GM19351 (cell line): Measurements from ENCODE around the gene PDPR.
"Not testable (repeated sequence)": the region's sequence is repeated elsewhere in the genome, so short reads cannot be mapped to it uniquely, and the experiment has no call there.

Experiments
- ATAC-seq: cut with Tn5 transposase; IDR thresholded peaks from one replicate; pipeline ENCODE4 v1.9.1; 2021; ENCODE audit warnings: mild to moderate bottlenecking, moderate library complexity; ENCODE audit not compliant: unreplicated experiment

Gene PDPR

DNA sequence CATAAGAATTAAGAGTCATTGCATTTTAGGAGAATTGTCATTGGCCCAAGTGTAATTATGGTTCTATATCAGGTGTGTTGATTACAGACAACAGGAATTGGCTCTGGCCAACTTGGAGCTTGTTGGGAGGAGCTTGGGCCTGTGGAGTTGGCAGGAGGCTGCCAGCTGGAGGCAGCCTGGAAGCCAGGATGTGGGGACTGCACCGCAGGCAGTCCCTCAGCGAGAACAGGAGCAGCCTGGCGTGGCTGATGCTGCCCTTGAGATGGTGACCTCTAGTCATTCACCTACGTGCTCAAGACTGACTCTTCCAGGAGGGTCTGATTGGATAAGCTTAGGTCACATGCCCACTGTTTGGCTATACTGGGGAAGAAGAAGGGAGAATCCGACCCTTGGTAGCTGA lies 13.6 kb downstream of the PDPR start:
- ATAC-seq = not testable (repeated sequence)

DNA sequence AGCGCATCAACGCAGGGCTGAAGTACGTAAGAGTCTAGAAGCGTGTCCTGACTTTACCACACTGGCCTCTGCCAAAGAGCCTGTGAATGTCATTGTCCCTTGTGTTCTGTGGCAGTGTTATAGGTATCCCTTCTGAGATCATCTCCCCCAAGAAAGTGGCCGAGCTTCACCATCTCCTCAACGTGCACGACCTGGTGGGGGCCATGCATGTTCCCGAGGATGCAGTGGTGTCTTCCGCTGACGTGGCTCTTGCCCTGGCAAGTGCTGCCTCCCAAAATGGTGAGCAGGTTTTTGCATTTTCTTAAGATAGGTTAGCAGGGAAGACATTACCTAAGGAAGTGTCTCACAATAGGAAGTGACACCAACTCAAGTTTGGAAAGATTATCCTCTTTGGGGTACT lies 14.7 kb downstream of the PDPR start:
- ATAC-seq = not testable (repeated sequence)

GRCh38 chr16:70135796-70136195 lies 21.7 kb downstream of the PDPR start:
- not testable (repeated sequence) for ATAC-seq

DNA sequence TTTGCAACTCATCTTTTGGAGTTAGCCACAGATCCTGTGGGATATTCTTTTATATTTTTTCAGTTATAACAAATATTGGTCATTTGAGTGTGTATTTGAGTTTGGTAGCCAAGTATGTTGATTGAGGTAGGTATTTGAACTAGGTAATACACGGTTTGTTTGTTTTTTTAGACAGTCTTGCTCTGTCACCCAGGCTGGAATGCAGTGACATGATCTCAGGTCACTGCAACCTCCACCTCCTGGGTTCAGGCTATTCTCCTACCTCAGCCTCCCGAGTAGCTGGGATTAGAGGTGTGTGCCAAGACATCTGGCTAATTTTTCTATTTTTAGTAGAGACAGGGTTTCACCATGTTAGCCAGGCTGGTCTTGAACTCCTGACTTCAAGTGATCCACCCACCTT lies 22.5 kb downstream of the PDPR start:
- ATAC-seq = not testable (repeated sequence)

DNA sequence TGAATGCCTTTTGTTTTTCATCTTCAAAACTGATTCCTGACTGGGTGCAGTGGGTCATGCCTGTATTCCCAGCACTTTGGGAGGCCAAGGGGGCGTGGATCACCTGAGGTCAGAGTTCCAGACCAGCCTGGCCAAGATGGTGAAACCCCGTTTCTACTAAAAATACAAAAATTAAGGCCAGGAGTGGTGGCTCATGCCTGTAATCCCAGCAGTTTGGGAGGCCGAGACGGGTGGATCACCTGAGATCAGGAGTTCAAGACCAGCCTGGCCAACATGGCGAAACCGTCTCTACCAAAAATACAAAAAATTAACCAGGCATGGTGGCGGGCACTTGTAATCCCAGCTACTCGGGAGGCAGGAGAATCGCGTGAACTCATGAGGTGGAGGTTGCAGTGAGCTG lies 28.6 kb downstream of the PDPR start:
- not testable (repeated sequence) for ATAC-seq

- ATAC-seq = not testable (repeated sequence)
These were observed 29.2 kb downstream of the PDPR start for GRCh38 chr16:70143231-70143895.

DNA sequence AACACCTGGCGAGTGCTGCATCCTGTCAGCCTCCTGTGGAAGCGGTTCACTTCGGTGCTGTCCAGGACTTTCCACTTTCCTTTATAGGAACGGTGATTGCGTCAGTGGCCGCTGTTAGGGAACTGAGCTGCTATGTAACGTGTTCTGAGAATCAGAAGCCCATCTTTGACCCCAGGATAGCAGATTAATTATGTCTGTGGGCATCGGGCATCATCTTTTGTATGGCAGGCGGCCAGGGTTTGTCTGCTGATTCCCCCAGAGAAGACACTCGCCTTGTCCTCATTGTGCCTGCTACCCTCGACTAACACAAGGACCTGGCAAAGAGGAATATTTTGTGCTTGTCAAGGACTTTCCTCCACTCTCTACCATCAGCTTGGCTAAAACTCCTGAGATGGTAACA lies 33.7 kb downstream of the PDPR start:
- ATAC-seq = not testable (repeated sequence)

DNA sequence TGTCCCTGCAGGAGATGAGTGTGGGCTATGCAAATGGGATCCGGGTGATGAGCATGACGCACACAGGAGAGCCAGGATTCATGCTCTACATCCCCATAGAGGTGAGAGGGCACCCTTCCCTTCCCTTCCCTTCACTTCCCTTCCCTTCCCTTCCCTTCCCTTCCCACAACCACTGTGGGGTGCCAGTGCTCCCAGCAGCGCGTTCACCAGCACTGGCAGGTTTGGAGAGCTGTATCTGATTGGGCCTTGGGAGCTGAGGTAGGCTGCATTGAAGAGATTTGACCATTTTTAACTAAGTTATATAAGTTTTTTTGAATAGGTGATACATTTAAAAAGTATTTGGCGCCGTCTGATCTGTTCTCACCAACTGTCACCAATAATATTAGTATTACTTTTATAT lies 34.3 kb downstream of the PDPR start:
- ATAC-seq = not testable (repeated sequence)

GRCh38 chr16:70149296-70149695 lies 35.2 kb downstream of the PDPR start:
- not testable (repeated sequence) for ATAC-seq

DNA sequence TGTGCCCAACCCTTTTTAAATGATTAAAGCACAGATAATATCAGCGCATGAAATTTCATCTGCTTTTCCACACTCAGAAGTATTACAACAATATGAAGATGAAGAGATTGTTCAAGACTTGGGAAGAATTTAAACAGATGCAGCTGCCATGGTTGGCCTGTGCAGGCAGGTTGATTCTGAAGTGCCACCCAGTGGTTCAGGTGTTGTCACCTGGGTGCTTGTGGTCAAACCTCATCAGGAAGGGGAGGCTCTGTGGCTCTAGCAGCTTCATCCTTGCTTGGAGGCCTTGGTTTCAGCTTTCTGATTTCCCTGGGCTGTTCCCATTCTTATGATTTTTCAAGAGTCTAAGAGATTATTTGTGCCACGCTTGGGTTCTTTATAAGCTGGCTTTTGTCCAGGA lies 37.3 kb downstream of the PDPR start:
- ATAC-seq = no peak

DNA sequence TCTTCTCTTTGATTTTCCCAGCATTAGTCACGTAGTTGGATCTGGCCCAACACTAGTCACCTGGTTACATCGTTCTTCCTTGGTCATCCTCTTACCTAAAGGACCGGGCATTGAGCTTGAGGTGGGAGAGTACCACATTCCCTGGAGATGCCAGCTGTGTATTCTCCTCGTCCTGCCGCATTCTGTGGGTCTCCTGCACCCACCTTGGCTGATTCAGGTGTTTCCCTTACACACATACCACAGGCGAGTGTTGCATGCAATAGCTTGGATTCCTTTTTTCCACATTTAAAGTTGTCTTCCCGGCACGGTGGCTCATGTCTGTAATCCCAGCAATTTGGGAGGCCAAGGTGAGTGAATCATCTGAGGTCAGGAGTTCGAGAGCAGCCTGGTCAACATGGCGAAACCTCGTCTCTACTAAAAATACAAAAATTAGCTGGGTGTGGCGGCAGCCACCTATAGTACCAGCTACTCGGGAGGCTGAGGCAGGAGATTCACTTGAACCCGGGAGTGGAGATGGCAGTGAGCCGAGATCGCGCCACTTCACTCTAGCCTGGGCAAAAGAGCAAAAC lies 37.9 kb downstream of the PDPR start:
- no peak for ATAC-seq

DNA sequence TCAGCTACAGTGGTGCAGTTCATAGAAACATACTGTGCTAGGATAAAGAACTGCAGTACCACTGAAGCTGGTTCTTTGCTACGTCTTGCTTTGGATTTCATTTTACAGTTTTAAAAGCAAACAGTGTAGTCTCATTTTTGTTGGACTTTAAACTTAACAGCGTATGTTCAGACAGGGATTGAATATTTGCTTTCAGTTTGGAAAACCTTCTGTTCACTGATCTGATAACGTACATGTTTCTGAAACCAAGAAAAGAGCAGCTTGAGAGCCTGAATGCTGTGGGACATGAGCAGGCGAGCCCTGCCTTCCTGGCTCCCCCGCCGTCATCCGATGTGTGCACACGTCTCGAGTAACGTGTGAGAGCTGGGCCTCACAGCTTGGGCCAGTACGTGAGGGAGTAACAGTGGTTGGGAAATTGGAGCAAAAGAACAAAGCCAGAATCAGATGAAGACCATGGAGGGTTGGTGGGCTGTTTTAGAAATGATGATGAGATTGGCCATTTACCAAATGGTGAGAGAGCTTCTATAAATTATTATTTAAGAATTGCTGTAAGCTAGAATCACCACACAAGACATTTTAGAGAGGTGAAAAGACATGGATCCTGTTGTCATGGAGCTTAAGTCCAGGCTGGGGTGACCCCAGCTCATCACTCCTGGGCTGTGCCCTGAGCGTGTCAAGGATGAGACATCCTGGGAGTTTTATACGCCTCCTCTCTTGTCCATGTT lies 38.6 kb downstream of the PDPR start:
- no peak for ATAC-seq

- not testable (repeated sequence) for ATAC-seq
These were observed 40.6 kb downstream of the PDPR start for GRCh38 chr16:70154736-70155135.

GRCh38 chr16:70156207-70156978 lies 42.3 kb downstream of the PDPR start:
- no peak for ATAC-seq

GRCh38 chr16:70157105-70157476 lies 43.0 kb downstream of the PDPR start:
- no peak for ATAC-seq

DNA sequence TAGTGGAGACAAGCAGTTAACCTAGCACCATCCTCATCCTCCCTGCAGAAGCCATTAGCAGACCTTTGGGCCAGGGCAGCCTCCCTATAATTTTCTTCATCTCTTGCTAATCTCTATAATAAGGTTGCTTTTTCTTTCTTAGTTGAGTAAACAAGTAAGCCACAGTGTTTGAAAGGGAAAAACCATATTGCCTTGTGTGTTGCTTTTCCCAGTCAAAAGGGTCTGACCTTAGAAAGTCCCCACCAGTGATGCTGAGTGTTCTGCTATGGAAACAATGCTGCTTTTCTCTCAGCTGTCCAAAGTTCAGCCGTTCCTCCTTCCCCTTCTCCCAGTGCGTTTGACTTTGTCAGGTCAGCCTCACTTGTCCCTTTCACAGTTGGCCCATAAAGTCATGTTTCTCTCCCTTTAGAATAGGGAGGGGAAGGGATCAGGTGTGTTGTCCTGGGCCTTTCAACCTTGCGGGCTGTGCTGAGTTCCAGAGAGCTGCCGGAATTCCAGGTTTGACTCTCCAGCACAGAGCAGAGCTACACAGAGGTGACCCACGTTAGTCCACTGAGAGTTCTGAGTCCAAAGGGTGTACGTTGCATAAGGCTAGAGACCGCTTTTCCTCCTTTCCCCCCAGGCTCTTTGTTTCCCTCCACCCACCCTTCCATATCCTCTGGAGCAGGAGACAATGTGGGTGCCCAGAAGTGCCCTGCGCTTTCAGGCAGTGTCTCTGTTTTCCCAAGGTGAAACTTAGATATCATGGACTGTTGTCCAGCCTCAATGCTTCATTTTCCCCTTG lies 43.5 kb downstream of the PDPR start:
- ATAC-seq = no peak

DNA sequence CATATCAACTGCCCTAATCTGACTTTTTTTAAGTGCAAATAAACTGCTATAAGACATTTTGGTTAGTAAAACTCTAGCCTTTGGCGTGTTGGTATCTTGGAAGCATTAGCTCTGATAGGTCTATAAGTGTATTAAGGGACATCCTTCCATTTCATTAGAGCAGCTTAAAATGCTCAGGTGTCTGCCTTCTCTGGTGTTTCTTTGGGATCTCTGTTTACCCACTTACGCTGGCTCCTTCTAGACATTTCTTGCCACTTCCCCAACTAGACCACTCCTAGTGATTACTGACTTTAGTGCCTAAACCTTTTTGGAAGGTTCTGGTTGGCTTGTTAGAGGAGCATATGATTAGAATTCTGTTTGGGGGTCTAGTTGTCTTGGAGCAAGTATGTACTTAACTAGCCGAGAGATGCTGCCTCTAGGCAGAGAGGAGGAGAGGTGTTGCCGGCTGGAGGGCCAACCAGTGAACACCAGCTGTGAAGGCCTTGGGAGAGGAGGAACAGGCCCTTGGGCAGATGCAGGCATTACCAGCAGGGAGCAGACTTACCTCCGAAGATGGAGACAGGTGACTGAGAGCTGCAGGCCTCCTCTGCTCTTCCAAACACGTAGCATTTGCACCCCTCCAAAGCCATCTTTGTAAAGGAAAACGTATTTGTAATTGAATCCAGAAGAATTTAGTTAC lies 44.3 kb downstream of the PDPR start:
- ATAC-seq = no peak

GRCh38 chr16:70159355-70160348 lies 45.5 kb downstream of the PDPR start:
- ATAC-seq = no peak

GRCh38 chr16:70160388-70160787 lies 46.3 kb downstream of the PDPR start:
- no peak for ATAC-seq
